GM13976 (cell line): ENCODE data around the gene CSNK1G1.

ENCODE experiments used
- DNase-seq: peaks from one replicate; pipeline ENCODE4 v3.0.0; 2012; ENCODE audit warnings: low spot score
- in situ Hi-C: fragments of 300-500 bp; cut with MboI; formaldehyde crosslinking; loops from one replicate; pipeline ENCODE4 v1.12.0; 2022; ENCODE audit warnings: low sequenced_read_pairs, mixed read lengths, inconsistent platforms; ENCODE audit not compliant: unreplicated experiment
- TF ChIP-seq, protein P1 (sequence below): IDR thresholded peaks from 2 replicates; pipeline ENCODE4 v1.5.1; 2012; ENCODE audit warnings: borderline replicate concordance, mild to moderate bottlenecking; ENCODE audit not compliant: insufficient read depth; ENCODE audit errors: extremely low read depth, missing control alignments, control extremely low read depth

CSNK1G1 gene

DNA sequence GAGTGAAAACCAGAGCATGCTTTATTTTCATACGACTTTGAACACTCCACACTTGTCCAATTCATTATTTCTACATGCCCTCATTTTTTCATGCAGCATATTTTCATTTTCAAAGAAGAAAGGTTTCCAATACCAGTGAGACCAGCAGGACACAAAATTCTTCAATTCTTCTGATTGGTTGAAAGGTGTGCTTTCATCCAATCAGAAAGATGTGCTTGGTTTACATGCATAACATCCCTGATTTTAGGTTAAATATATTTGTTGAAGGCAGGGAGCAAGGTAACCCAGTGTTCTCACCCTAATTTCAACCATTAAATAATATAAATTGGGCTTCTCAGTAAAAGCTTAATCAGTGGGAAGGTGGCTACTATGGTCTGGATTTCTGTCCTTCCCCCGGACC, 145.6 kb downstream of the CSNK1G1 start:
- TF ChIP-seq, protein P1, sequence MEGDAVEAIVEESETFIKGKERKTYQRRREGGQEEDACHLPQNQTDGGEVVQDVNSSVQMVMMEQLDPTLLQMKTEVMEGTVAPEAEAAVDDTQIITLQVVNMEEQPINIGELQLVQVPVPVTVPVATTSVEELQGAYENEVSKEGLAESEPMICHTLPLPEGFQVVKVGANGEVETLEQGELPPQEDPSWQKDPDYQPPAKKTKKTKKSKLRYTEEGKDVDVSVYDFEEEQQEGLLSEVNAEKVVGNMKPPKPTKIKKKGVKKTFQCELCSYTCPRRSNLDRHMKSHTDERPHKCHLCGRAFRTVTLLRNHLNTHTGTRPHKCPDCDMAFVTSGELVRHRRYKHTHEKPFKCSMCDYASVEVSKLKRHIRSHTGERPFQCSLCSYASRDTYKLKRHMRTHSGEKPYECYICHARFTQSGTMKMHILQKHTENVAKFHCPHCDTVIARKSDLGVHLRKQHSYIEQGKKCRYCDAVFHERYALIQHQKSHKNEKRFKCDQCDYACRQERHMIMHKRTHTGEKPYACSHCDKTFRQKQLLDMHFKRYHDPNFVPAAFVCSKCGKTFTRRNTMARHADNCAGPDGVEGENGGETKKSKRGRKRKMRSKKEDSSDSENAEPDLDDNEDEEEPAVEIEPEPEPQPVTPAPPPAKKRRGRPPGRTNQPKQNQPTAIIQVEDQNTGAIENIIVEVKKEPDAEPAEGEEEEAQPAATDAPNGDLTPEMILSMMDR, result no peak
- no peak for DNase-seq
- in situ Hi-C loops, result loop anchor here (25.0 kb wide), 1 partner anchor 452 kb away; no protein-coding TSS in a partner anchor

GRCh38 chr15:64209680-64210334, 146.2 kb downstream of the CSNK1G1 start:
- in situ Hi-C loops, result loop anchor here (25.0 kb wide), 1 partner anchor 452 kb away; no protein-coding TSS in a partner anchor
- DNase-seq, result peak; percentile 45
- TF ChIP-seq, protein P1, result peak; percentile 36

DNA sequence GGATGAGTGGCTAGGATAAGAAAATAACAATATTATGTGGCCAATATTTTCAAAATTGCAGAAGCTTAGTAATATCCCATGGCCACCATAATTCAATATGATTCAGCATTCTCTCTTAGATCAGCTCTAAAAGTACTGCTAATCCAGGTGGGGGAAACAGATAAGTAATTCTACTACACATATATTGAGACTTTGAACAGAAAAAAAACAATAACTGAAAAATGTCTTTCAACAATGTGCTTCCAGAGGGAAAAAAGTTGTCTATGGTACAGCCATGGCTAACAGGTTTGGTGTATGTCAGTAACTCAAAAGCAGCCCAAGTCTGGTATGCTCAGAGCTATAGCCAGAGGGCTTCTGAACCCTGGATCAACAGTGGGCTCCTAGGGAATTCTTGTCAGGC, 150.8 kb downstream of the CSNK1G1 start:
- TF ChIP-seq, protein P1, result no peak
- in situ Hi-C loops, result loop anchor here (25.0 kb wide), 1 partner anchor 457 kb away; no protein-coding TSS in a partner anchor
- DNase-seq, result no peak

DNA sequence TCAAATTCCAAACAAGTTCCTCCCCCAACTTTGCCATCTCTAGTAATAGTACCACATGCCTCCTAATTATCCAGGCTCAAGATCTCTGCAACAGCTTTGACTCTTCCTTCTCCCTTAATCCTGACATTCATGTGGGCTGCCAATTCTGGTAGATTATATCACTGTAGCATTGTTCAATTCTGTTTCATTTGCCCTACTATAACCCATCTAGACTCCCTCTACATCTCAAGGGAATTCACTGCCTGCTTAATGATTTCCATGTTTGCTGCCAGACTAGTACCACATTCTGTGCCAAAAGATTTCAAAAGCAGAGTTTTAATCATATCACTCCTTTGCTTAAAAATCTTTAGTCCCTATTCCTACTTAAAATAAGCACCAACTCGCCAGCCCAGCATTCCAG, 158.5 kb downstream of the CSNK1G1 start:
- DNase-seq, result no peak
- TF ChIP-seq, protein P1, result no peak
- in situ Hi-C loops, result no loop called here

- TF ChIP-seq, protein P1, result no peak
- DNase-seq, result no peak
- in situ Hi-C loops, result no loop called here
Measured at GRCh38 chr15:64193971-64194370, 162.0 kb downstream of the CSNK1G1 start.

GRCh38 chr15:64191971-64192830, 163.8 kb downstream of the CSNK1G1 start:
- TF ChIP-seq, protein P1, result no peak
- in situ Hi-C loops, result no loop called here
- no peak for DNase-seq
